ENCODE data around the gene COLEC11. TPM values are rescaled to one million over a fixed set of nuclear protein-coding genes. Genes with fewer than 3 reads are reported as not detected.
A peak's percentile ranks its signal among the peaks of the same experiment; 100 is the strongest.

COLEC11 gene
- polyA plus RNA-seq, 1 donor (not counting 4 experiments of a cell fraction or from before 2014, with no cell fraction given) = not detected

GRCh38 chr2:3617198-3617890 lies 22.4 kb downstream of the COLEC11 start:
- peaks cover 14% of the 10 kb centered on the region for H3K4me1 ChIP-seq (ENCODE audit: control insufficient read depth, extremely low read depth, insufficient read depth, low read length)
- H4K20me1 ChIP-seq (ENCODE audit: control insufficient read depth, extremely low read depth, insufficient read depth, low read length) = no peaks in the 10 kb centered on the region
- no peaks in the 10 kb centered on the region for H3K79me2 ChIP-seq (ENCODE audit: control insufficient read depth, insufficient read depth, low read length)
- no peak overlapping the region for H3K9ac ChIP-seq (ENCODE audit: control insufficient read depth, extremely low read depth, insufficient read depth, low read length)
- FAIRE-seq (no peak), DNase-seq (ENCODE audit: low read depth, low spot score) (no peak)
- H3K27ac ChIP-seq (ENCODE audit: control insufficient read depth, insufficient read depth, low read length) = no peak overlapping the region
- no peak overlapping the region for H3K4me3 ChIP-seq (ENCODE audit: control insufficient read depth in 2 of 3, extremely low read depth in 1 of 3, insufficient read depth in 2 of 3, low read depth in 1 of 3, low read length in 3 of 3)
- dilution Hi-C loops (cut with MboI; ENCODE audit: extremely low pct_ligation_motif_present, low sequenced_read_pairs) = no loop called here
- no peak overlapping the region for H3K4me2 ChIP-seq (ENCODE audit: control insufficient read depth, extremely low read depth, insufficient read depth, low read depth, low read length)
- H3K36me3 ChIP-seq (ENCODE audit: control insufficient read depth in 2 of 2, extremely low read depth in 1 of 2, insufficient read depth in 2 of 2, low read length in 2 of 2) = no peaks in the 10 kb centered on the region
- H3K9me3 ChIP-seq (ENCODE audit: control insufficient read depth, low read depth, low read length) = no peaks in the 10 kb centered on the region
- TF ChIP-seq CTCF (optimal IDR thresholded peaks at IDR 0.05 in 1 of 3, IDR thresholded peaks at IDR 0.05 in 1 of 3, conservative IDR thresholded peaks at IDR 0.05 in 1 of 3; ENCODE audit: extremely low read depth in 1 of 3, insufficient read depth in 2 of 3, low read length in 3 of 3) (no peak), EZH2 (IDR thresholded peaks at IDR 0.05; ENCODE audit: low read length) (no peak)
- no peaks in the 10 kb centered on the region for H3K27me3 ChIP-seq (ENCODE audit: control insufficient read depth, extremely low read depth, insufficient read depth, low read length)
- H3K9me1 ChIP-seq (ENCODE audit: control insufficient read depth, extremely low read depth, insufficient read depth, low read length) = no peaks in the 10 kb centered on the region
- H2AFZ ChIP-seq (ENCODE audit: control insufficient read depth, low read length) = no peak overlapping the region

- H3K4me3 ChIP-seq (ENCODE audit: control insufficient read depth in 2 of 3, extremely low read depth in 1 of 3, insufficient read depth in 2 of 3, low read depth in 1 of 3, low read length in 3 of 3) = no peak overlapping the region
- FAIRE-seq = peak; percentile 71
- peaks cover 14% of the 10 kb centered on the region for H3K4me1 ChIP-seq (ENCODE audit: control insufficient read depth, extremely low read depth, insufficient read depth, low read length)
- H3K27me3 ChIP-seq (ENCODE audit: control insufficient read depth, extremely low read depth, insufficient read depth, low read length) = no peaks in the 10 kb centered on the region
- no peak for DNase-seq (ENCODE audit: low read depth, low spot score)
- no peaks in the 10 kb centered on the region for H4K20me1 ChIP-seq (ENCODE audit: control insufficient read depth, extremely low read depth, insufficient read depth, low read length)
- TF ChIP-seq EZH2 (IDR thresholded peaks at IDR 0.05; ENCODE audit: low read length) = no peak
- TF ChIP-seq CTCF (optimal IDR thresholded peaks at IDR 0.05 in 1 of 3, IDR thresholded peaks at IDR 0.05 in 1 of 3, conservative IDR thresholded peaks at IDR 0.05 in 1 of 3; ENCODE audit: extremely low read depth in 1 of 3, insufficient read depth in 2 of 3, low read length in 3 of 3) = no peak
- H2AFZ ChIP-seq (ENCODE audit: control insufficient read depth, low read length) = no peak overlapping the region
- no peak overlapping the region for H3K27ac ChIP-seq (ENCODE audit: control insufficient read depth, insufficient read depth, low read length)
- dilution Hi-C loops (cut with MboI; ENCODE audit: extremely low pct_ligation_motif_present, low sequenced_read_pairs) = no loop called here
- no peaks in the 10 kb centered on the region for H3K9me1 ChIP-seq (ENCODE audit: control insufficient read depth, extremely low read depth, insufficient read depth, low read length)
- no peak overlapping the region for H3K9ac ChIP-seq (ENCODE audit: control insufficient read depth, extremely low read depth, insufficient read depth, low read length)
- H3K79me2 ChIP-seq (ENCODE audit: control insufficient read depth, insufficient read depth, low read length) = no peaks in the 10 kb centered on the region
- H3K9me3 ChIP-seq (ENCODE audit: control insufficient read depth, low read depth, low read length) = no peaks in the 10 kb centered on the region
- peak overlapping the region; percentile 22 for H3K4me2 ChIP-seq (ENCODE audit: control insufficient read depth, extremely low read depth, insufficient read depth, low read depth, low read length)
- no peaks in the 10 kb centered on the region for H3K36me3 ChIP-seq (ENCODE audit: control insufficient read depth in 2 of 2, extremely low read depth in 1 of 2, insufficient read depth in 2 of 2, low read length in 2 of 2)
Measured at GRCh38 chr2:3618367-3618766, 23.5 kb downstream of the COLEC11 start.

All from keratinocyte (primary cell).